A549 (cell line): ENCODE results near the gene YAF2. TPM values are rescaled to one million over a fixed set of nuclear protein-coding genes. Genes with fewer than 3 reads are reported as not detected.

ENCODE experiments used
- ATAC-seq, 2 experiments: fragments of 200-7000 bp in 1 of 2; fragments of >200 bp in 1 of 2; cut with Nextera tagmentation in 1 of 2; cut with Tn5 transposase in 1 of 2; 3 replicates each; pipeline versions ENCODE4 v1.8.0 to v1.9.1; 2018 to 2020; ENCODE audit warnings: mild to moderate bottlenecking in 1 of 2, moderate library complexity in 1 of 2
- CTCF ChIA-PET: fragments of 300-600 bp; sonication (Branson Sonifier 250); formaldehyde crosslinking; extraction: SDS; loops from one replicate; lab custom pipeline; 2021; ENCODE audit warnings: antibody characterized with exemption, inconsistent platforms; lab: Yijun Ruan, JAX
- POLR2A ChIA-PET: fragments of 350-600 bp; formaldehyde crosslinking; extraction: SDS; loops from one replicate; lab custom pipeline; 2021; ENCODE audit warnings: antibody characterized with exemption, inconsistent platforms; lab: Yijun Ruan, JAX
- DNase-seq, 2 experiments: peaks; one replicate each; pipeline versions ENCODE4 v3.0.0 to v3.0.0-alpha.2; 2011 to 2016; ENCODE audit warnings: low read depth in 1 of 2, low spot score in 1 of 2
- FAIRE-seq: peaks from 2 replicates; lab custom pipeline; 2011; peaks lifted over from hg19 to GRCh38; lab: Jason Lieb, UNC
- H3K27ac ChIP-seq, 2 experiments: fragments of >200 bp; sonication (Bioruptor Twin); formaldehyde crosslinking; 3 replicates each; pipeline ENCODE4 v1.5.1; 2016 to 2017
- H3K4me1 ChIP-seq: fragments of >200 bp; sonication (Bioruptor Twin); formaldehyde crosslinking; 3 replicates; pipeline ENCODE4 v1.6.1; 2016
- H3K4me2 ChIP-seq: fragments of >200 bp; sonication (Bioruptor Twin); formaldehyde crosslinking; 3 replicates; pipeline ENCODE4 v1.6.1; 2016
- H3K4me3 ChIP-seq: fragments of >200 bp; sonication (Bioruptor Twin); formaldehyde crosslinking; 3 replicates; pipeline ENCODE4 v1.5.1; 2016
- H3K9me3 ChIP-seq: fragments of >200 bp; sonication (Bioruptor Twin); formaldehyde crosslinking; 3 replicates; pipeline ENCODE4 v1.6.1; 2016
- ATOH8 ChIP-seq: fragments of 250-450 bp; sonication (Bioruptor Pico); IDR thresholded peaks from 2 replicates; pipeline ENCODE4 v1.5.0; 2020; ENCODE audit warnings: low read depth, mild to moderate bottlenecking, moderate library complexity
- CBX2 ChIP-seq: fragments of 200-600 bp; sonication (generic); IDR thresholded peaks from 2 replicates; pipeline ENCODE4 v1.6.1; 2016; ENCODE audit warnings: low read depth, mild to moderate bottlenecking, borderline replicate concordance
- CEBPB ChIP-seq, 2 experiments: fragments of >200 bp in 1 of 2; sonication (Bioruptor Twin) in 1 of 2; formaldehyde crosslinking in 1 of 2; IDR thresholded peaks; 2 replicates each; pipeline ENCODE4 v1.6.1; 2012 to 2016
- CHD4 ChIP-seq: fragments of 200-600 bp; sonication (generic); IDR thresholded peaks from 2 replicates; pipeline ENCODE4 v1.6.1; 2016; ENCODE audit warnings: antibody characterized with exemption, mild to moderate bottlenecking, borderline replicate concordance
- CTCF ChIP-seq: fragments of >200 bp; sonication (Bioruptor Twin); formaldehyde crosslinking; IDR thresholded peaks from 3 replicates; pipeline ENCODE4 v1.5.1; 2016
- EHF ChIP-seq: fragments of 250-450 bp; sonication (Bioruptor Pico); IDR thresholded peaks from 2 replicates; pipeline ENCODE4 v1.5.0; 2020; ENCODE audit warnings: mild to moderate bottlenecking
- EHMT2 ChIP-seq: fragments of 200-600 bp; sonication (generic); IDR thresholded peaks from 2 replicates; pipeline ENCODE4 v1.6.1; 2016; ENCODE audit warnings: antibody characterized with exemption, low read depth, mild to moderate bottlenecking, moderate library complexity
- ESRRA ChIP-seq: fragments of 150-350 bp; IDR thresholded peaks from 2 replicates; pipeline ENCODE4 v1.6.1; 2014; ENCODE audit warnings: mild to moderate bottlenecking, low read length, borderline replicate concordance
- FOXS1 ChIP-seq: fragments of 250-450 bp; sonication (Bioruptor Pico); IDR thresholded peaks from 2 replicates; pipeline ENCODE4 v1.5.0; 2020; ENCODE audit warnings: mild to moderate bottlenecking, moderate library complexity
- GATA3 ChIP-seq: IDR thresholded peaks from 2 replicates; pipeline ENCODE4 v1.6.1; 2012; ENCODE audit warnings: borderline replicate concordance
- HDAC2 ChIP-seq: fragments of 200-600 bp; sonication (generic); IDR thresholded peaks from 2 replicates; pipeline ENCODE4 v1.6.1; 2016
- HMGXB4 ChIP-seq: fragments of 250-450 bp; sonication (Bioruptor Pico); IDR thresholded peaks from 2 replicates; pipeline ENCODE4 v1.5.0; 2021; ENCODE audit warnings: mild to moderate bottlenecking, moderate library complexity, borderline replicate concordance
- HOXB5 ChIP-seq: fragments of 250-450 bp; sonication (Bioruptor Pico); IDR thresholded peaks from 2 replicates; pipeline ENCODE4 v1.5.0; 2020; ENCODE audit warnings: mild to moderate bottlenecking, moderate library complexity
- JUNB ChIP-seq: fragments of >200 bp; sonication (Bioruptor Twin); formaldehyde crosslinking; IDR thresholded peaks from 2 replicates; pipeline ENCODE4 v1.6.1; 2016
- KDM1A ChIP-seq: fragments of 200-600 bp; sonication (generic); IDR thresholded peaks from 2 replicates; pipeline ENCODE4 v1.6.1; 2016; ENCODE audit warnings: low read depth, mild to moderate bottlenecking
- KDM5A ChIP-seq: fragments of 200-600 bp; sonication (generic); IDR thresholded peaks from 2 replicates; pipeline ENCODE4 v1.6.1; 2016; ENCODE audit warnings: antibody characterized with exemption, mild to moderate bottlenecking
- NR3C1 ChIP-seq: fragments of >200 bp; sonication (Bioruptor Twin); formaldehyde crosslinking; IDR thresholded peaks from 3 replicates; pipeline ENCODE4 v1.6.1; 2017
- RFX5 ChIP-seq: fragments of 450-650 bp; IDR thresholded peaks from 2 replicates; pipeline ENCODE4 v1.7.1; 2014; ENCODE audit warnings: antibody characterized with exemption, mild to moderate bottlenecking, moderate library complexity
- RNF2 ChIP-seq: fragments of 200-600 bp; sonication (generic); IDR thresholded peaks from 2 replicates; pipeline ENCODE4 v1.6.1; 2016; ENCODE audit warnings: low read depth, mild to moderate bottlenecking, antibody characterized with exemption, moderate library complexity, borderline replicate concordance
- TFCP2L1 ChIP-seq: fragments of 250-450 bp; sonication (Bioruptor Pico); IDR thresholded peaks from 2 replicates; pipeline ENCODE4 v1.5.0; 2021; ENCODE audit warnings: mild to moderate bottlenecking
- TP53 ChIP-seq: fragments of 250-450 bp; sonication (Bioruptor Pico); IDR thresholded peaks from 2 replicates; pipeline ENCODE4 v1.5.0; 2021; ENCODE audit warnings: mild to moderate bottlenecking, moderate library complexity
- USF2 ChIP-seq: fragments of 450-650 bp; IDR thresholded peaks from 2 replicates; pipeline ENCODE4 v1.6.1; 2014; ENCODE audit warnings: antibody characterized with exemption
- ZC3H11A ChIP-seq: fragments of 450-650 bp; IDR thresholded peaks from 2 replicates; pipeline ENCODE4 v1.6.1; 2014; ENCODE audit warnings: antibody characterized with exemption, mild to moderate bottlenecking
- WGBS: methylation state at CpG from one replicate; pipeline ENCODE4 v1.1.6; 2017; ENCODE audit errors: missing lambda C conversion rate; 5-methylcytosine and 5-hydroxymethylcytosine counted together
- polyA plus RNA-seq, 4 experiments: library from polyadenylated mRNA; depleted of rRNA in 3 of 4; stranded (reverse); fragments of >200 nt; fragmentation: RNase III in 1 of 4; extraction: RNeasy Plus Mini Kit Qiagen cat#74134 plus additional on column Dnase treatment in 1 of 4; gene quantifications; 2 replicates in 3 of 4; 3 replicates in 1 of 4; pipeline ENCODE4 v1.2.3, GENCODE V29; 2011 to 2017

The YAF2 gene
- polyA plus RNA-seq, 2 of the 4 experiments (the other 2 are of a cell fraction): 21.5 to 49.2 TPM

GRCh38 chr12:42277396-42278127 lies 39.5 kb upstream of the YAF2 start:
- Histone ChIP-seq H3K4me2 (no peak overlapping the region), H3K27ac (no peak overlapping the region), H3K9me3 (no peaks in the 10 kb centered on the region), H3K4me3 (no peak overlapping the region), H3K4me1 (no peaks in the 10 kb centered on the region)
- TF ChIP-seq CBX2: no peak
- no peak for TF ChIP-seq KDM1A
- no peak for TF ChIP-seq HOXB5 (CRISPR knock-in tag)
- no peak for TF ChIP-seq FOXS1
- TF ChIP-seq CHD4: no peak
- no peak for TF ChIP-seq GATA3
- ChIA-PET CTCF (interaction anchor here (1.8 kb wide), 1 partner anchor 19 kb away, joined by 6 read pairs; no protein-coding TSS in a partner anchor), POLR2A (no interaction called here)
- ATAC-seq: no peak
- no peak for DNase-seq
- 65% methylated on average over 6 of the region's 6 CpGs for WGBS
- FAIRE-seq: no peak

- H3K4me1 ChIP-seq: no peaks in the 10 kb centered on the region
- WGBS: 74% methylated on average over 4 of the region's 4 CpGs
- FAIRE-seq (no peak), ATAC-seq (no peak), DNase-seq (no peak)
- no peak for TF ChIP-seq USF2
- no peak for TF ChIP-seq HMGXB4 (CRISPR knock-in tag)
- TF ChIP-seq TFCP2L1 (CRISPR knock-in tag): no peak
- TF ChIP-seq ESRRA: no peak
- no peak for TF ChIP-seq KDM5A
- no peak for TF ChIP-seq ATOH8 (CRISPR knock-in tag)
- H3K9me3 ChIP-seq: no peaks in the 10 kb centered on the region
- no peak overlapping the region for H3K4me2 ChIP-seq
- ChIA-PET POLR2A (no interaction called here), CTCF (no interaction called here)
- no peak overlapping the region for H3K27ac ChIP-seq
- no peak overlapping the region for H3K4me3 ChIP-seq
These were observed 37.5 kb upstream of the YAF2 start for GRCh38 chr12:42275499-42275898.

- no peaks in the 10 kb centered on the region for H3K9me3 ChIP-seq
- DNase-seq (no peak), FAIRE-seq (no peak), ATAC-seq (no peak)
- CTCF ChIA-PET: interaction anchor here (1.3 kb wide), 1 partner anchor 145 kb away, joined by 3 read pairs; no protein-coding TSS in a partner anchor
- 78% methylated on average over 16 of the region's 21 CpGs for WGBS
- H3K27ac ChIP-seq: no peak overlapping the region
- no peak overlapping the region for H3K4me2 ChIP-seq
- H3K4me1 ChIP-seq: no peaks in the 10 kb centered on the region
- H3K4me3 ChIP-seq: no peak overlapping the region
- POLR2A ChIA-PET: no interaction called here
- TF ChIP-seq CHD4 (no peak), EHMT2 (no peak), NR3C1 (no peak), HDAC2 (no peak), RFX5 (no peak), ZC3H11A (no peak), RNF2 (no peak), USF2 (no peak), FOXS1 (no peak), CTCF (no peak), CBX2 (no peak), CEBPB (IDR thresholded peaks at IDR 0.05) (no peak), JUNB (no peak), TP53 (CRISPR knock-in tag) (no peak), EHF (CRISPR knock-in tag) (no peak)
These were observed 35.7 kb upstream of the YAF2 start for GRCh38 chr12:42273706-42274105.
